NB4 (cell line): ENCODE data around the gene PTOV1.

Experiments
- DNase-seq: peaks from one replicate; pipeline ENCODE4 v3.0.0; 2010; ENCODE audit warnings: low read depth
- H3K4me3 ChIP-seq: one replicate; pipeline ENCODE4 v1.5.1; 2011; ENCODE audit warnings: mild to moderate bottlenecking, low read depth, low read length, moderate library complexity
- CTCF ChIP-seq: IDR thresholded peaks from one replicate; pipeline ENCODE4 v1.5.1; 2012; ENCODE audit warnings: low read depth, low read length
- MAX ChIP-seq: IDR thresholded peaks from 2 replicates; pipeline ENCODE4 v1.6.1; 2011; ENCODE audit warnings: low read depth, low read length
- MYC ChIP-seq: IDR thresholded peaks from 2 replicates; pipeline ENCODE4 v1.6.1; 2011; ENCODE audit warnings: low read depth, low read length
- POLR2A ChIP-seq: IDR thresholded peaks from 2 replicates; pipeline ENCODE4 v1.6.1; 2011; ENCODE audit warnings: mild to moderate bottlenecking; ENCODE audit not compliant: insufficient read length; ENCODE audit errors: extremely low read depth

Gene PTOV1

GRCh38 chr19:49908480-49909420, 57.8 kb downstream of the PTOV1 start:
- no peak overlapping the region for H3K4me3 ChIP-seq
- DNase-seq = no peak
- TF ChIP-seq MYC = no peak
- no peak for TF ChIP-seq MAX
- TF ChIP-seq POLR2A = no peak
- no peak for TF ChIP-seq CTCF

GRCh38 chr19:49910179-49910578, 59.2 kb downstream of the PTOV1 start:
- no peak overlapping the region for H3K4me3 ChIP-seq
- TF ChIP-seq MAX (no peak), CTCF (no peak), MYC (no peak), POLR2A (no peak)
- no peak for DNase-seq
